SHP77 treated with DMSO at 0.1 percent for 48 hours (cell line): ENCODE measurements around the gene EIF5A.

ENCODE experiments used
- DNase-seq: peaks from one replicate; lab custom pipeline; 2025; lab: John Stamatoyannopoulos, UW

Gene EIF5A

DNA sequence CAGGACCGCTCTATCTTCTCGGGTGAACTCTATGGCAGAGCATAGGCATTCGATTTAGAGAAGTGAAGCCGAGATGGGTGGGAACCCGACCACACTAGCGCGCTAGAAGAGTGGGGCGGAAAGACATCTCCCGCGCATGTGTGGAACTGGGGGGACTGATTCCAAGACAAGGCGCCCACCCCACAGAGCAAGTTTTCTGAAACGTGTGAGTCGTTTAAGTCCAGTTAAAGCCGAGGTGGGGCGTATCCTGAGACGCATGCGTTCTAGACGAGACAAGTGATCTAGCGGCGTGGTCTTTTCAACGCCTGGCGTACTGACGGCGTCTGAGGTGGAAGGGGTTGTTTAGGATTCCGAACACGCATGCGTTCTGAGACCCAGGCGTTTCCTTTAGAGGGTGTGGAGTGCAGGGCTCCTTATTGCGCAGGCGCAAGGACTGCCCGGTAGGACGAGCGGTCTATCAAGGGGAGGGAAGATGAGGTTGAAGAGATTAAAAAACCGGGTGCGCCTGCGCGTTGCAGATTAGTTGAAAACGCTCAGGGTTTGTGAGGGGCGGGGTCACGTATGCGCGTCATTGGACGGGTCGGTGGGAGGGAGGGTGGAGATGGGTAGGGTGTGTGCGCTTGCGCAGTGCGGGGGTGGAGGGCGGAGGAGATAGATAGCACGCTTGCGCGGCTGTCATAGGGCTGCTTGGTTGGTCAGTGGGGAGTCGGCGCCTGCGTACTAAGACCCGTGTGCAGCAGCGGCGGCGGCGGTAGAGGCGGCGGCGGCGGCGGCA, at the start of gene EIF5A:
Gene EIF5A, plus strand, starts transcription at position 718 of the 775 bp plus-strand sequence. CDS start 2,008 bp downstream, outside the sequence.
- DNase-seq, result peak; percentile 100

DNA sequence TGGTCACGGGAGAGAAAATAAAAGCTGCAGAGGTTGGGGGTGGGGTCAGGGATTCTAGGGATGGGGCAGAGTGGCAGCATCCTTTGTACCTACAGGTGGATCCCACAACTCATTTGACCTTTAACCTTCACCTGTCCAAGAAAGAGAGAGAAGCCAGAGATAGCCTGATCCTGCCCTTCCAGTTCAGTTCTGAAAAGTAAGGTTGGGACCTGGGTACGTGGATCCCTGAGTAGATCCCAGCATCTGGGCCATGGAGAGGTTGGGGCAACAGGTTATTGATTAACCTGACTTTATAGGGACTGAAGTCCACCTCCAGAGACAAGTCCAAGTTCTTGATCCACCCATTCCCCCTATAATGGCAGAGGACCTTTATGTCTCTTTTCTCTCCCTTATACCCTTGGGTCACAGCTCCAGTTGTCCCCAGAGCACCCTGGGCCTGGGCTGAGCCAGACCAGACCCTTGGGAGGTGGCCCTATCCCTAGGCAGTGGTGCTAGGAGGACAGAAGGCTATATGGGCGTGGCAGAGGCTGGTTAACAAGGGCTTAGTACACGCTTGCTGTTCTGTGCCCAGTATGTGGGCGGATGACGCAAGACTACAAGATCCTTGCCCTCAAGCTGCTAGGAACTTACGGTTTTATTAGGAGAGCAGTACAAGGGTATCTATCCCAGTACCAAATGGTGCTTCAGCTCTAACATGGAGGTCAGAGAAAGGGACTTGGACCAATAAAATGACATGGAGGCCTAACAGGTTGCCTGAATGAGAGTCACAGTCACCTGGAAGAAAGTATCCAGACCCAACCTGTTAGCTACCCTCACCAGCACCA, 48.5 kb upstream of the EIF5A start:
- no peak for DNase-seq

DNA sequence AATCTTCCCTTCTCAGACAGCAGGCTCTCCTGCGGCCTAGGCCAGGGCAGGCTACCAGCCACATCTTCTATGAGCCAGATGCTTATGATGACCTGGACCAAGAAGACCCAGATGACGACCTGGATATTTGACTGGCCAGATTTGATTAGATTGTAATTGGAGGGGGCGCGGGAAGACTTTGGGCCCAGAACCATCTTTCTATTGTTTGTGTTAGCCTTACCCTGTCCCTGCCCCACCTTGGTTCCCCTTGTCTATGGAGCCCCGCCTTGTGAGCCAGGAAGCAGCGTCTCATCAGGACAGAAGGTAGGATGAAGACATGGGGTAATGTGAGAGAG, 47.9 kb upstream of the EIF5A start:
- DNase-seq, result no peak

DNA sequence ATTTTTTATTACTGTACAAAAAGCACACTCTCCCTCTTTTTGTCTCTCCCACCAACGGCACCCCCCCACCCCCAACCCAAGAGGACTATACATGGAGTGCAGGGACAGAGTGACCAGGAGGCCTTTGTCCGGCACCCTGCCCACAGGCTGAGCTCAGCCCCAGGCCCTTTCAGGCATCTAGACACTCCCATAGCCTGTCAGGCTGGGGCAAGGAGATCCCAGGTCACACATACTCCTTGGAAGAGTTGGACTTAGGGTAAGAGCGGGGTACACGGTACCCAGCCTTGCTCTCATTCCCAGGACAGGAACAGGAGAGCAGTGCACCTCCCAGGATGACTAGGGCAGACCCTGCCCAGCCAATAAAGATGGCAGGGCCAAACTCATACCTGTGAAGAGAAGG, 47.3 kb upstream of the EIF5A start:
- DNase-seq, result no peak

DNA sequence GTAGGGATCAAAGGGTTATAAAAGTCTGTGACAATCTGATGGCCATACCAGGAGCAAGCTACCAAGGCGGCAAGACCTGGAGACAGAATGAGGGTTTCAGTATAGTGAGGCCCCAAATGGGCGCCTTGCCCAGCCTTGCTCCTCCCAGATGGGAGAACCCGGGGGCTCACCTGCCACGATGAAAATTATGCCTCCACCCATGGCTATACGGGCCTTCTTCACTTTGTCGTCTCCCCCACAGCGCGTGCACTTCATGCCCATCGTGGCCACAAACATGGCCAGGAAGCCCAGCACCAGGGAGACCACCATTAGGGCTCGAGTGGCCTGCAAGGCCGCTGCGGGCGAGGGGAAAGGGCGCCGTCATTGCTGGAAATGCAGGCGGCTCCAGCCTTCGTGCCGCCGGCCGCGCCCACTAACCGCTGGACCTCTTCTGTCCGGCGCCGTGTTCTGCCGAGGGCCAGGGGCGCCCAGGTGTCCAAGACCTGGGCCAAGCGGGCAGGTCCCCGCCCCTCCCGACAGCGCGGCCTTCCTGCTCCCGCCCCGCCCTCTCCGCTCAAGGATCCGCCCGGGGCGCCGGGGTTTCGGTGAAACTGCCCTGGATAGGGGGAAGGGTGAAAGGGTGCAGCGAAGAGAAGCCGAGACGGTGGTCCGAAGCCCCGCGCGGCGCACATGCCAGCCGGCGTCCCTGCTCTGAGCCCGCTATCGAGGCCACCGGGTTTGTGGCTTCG, 46.6 kb upstream of the EIF5A start:
- DNase-seq, result no peak

DNA sequence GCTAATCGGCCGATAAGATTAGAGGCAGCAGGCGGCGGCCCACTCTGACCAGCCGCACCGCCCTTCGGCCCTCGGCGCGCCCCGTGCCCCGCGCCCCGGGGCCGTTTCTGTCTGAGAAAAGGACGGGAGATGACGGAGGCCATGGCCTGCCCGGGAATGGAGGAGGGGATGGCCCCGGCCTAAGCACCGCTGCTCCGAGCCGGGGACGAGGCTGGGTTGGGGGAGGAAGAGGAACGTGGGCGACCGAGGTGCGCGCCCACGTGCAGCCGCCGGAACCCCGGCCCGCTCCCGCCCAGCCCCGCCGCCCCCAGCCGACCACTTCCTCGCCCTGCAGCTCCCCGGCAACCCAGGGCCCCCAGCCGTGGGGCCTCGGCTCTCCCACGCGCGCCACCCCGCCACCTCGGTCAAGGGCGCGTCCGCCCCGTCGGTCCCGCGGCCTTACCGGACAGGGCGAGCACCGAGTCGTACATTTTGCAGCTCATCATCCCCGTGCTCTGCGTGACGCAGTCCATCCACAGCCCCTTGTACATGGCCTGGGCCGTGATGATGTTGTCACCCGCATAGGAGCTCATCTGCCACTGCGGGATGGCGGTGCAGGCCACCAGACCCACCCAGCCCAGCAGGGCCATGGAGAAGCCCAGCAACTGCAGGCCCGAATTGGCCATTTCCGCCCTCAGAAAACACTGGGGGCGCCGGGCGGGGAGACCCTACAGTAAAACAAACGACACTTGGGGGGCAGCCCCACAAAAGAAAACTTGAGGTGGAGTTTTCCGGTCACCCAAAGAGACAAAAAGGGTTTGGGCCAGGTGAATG, 45.8 kb upstream of the EIF5A start:
- DNase-seq, result no peak

DNA sequence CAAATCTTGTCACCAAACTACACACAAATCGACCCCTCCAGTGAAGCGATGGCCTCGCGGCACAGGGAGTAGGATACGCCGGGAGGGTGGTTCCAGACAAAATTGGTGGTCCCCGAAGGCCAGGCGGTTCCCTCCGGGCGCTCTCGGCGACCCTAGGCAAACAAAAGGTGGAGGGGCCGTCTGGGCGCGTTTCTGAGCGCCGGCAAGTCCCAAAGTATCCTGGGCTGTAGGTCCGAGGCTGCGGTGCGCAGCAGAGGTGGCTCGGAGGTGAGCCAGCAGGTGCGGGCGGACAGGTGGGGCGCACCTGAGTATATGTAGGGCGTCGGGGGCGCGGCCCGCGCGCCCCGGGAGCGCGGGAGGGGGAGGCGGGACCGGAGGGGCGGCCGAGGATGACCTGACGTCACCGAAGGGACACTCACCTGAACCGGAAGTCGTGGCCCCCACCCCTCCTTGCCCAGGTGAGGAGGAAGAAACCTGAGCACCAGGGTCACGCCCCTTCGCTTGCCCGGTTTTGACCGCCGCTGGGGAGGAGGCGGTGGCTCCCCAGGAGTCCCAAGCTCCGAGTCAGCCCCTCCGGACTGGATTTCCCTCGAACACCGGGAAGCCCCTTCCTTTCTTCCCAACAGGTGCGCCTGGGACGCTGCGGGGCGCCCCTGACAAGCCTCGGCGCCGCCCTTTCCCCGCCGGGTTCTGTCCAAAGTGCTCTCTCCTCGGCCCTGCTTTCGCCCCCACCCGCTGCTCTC, 45.1 kb upstream of the EIF5A start, which contains the start of gene CLDN7:
Gene CLDN7, minus strand, starts transcription at position 287 of the 743 bp plus-strand sequence. CDS start 435 bp downstream, outside the sequence.
- no peak for DNase-seq

DNA sequence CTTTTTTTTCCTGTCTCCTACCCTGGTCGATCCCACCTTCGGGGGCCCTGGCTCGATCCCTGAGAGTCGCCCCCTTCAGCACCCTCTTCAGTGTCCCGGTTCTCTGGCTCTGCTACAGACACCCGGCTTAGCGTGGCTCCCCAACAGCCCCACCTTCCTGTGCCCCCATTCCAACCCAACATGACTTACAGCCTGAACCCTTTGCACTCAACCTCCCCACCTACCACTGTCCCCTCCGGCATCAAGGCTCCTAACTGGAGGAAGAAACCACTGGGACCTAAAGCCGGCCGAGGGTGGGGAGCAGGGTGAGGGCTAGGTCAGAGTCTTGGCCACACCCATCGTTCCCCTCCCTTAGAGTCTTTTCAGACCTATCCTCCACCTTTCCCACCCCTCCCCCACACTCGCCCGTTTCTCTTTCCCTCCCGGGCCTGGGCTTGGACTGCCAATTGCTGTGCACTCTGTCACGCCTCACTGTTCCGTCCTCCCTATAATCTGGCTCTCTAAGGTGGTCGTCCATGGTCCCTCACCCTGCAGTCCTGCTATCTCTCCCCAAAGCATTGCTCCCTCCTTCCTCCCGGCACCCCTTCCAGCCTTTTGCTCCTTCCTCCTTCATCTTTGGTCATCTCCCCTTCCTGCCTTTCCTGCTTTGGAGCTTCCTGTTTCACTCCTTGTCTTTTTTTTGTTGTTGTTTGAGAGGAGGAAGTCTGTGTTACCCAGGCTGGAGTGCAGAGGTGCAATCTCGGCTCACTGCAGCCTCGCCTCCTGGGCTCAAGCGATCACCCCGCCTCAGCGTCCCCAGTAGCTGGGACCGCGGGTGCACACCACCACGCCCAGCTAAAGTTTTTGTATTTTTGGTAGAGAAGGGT, 44.3 kb upstream of the EIF5A start:
- no peak for DNase-seq

DNA sequence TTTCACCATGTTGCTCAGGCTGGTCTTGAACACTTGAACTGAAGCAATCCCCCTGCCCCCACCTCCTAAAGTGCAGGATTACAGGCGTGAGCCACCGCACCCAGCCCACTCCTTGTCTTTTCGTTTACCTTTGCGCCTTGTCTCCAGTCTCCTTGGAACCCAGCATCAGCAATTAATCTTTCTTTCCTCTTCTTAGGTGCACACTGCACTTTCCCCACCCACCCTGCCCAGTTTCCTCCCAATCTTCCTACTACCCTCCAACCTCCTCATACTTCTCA, 43.7 kb upstream of the EIF5A start:
- DNase-seq, result no peak

DNA sequence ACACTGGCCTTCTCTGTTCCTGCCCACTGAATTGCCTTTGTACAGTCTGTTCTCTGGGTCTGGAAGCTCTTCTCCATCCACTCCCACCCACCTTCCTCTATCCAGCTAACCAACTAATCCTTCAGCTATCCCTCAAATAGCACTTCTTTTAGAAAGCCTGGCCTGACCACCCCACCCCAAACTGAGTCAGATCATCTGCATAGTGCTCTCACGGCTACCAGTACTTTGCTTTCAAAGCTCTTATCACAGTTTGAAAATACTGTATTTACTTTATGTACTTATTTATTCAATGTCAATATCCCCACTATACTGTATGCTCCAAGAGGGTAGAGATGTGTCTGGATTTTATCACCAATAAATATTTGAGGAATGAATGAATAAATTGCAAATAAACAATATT, 40.6 kb upstream of the EIF5A start:
- DNase-seq, result no peak

DNA sequence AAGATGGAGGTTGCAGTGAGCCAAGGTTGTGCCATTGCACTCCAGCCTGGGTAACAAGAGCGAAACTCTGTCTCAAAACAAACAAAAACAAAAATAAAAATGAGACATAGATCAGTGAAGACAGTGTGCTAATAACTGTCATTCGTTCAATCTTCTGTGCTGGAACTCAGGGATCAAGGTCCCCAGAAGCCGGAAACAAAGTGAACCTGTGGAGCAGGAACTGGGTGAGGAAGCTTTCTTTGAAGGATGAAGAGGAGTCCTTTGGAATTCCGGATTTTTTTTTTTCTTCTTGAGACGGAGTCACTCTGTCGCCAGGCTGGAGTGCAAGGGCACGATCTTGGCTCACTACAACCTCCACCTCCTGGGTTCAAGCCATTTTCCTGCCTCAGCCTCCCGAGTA, 28.0 kb upstream of the EIF5A start:
- DNase-seq, result no peak

DNA sequence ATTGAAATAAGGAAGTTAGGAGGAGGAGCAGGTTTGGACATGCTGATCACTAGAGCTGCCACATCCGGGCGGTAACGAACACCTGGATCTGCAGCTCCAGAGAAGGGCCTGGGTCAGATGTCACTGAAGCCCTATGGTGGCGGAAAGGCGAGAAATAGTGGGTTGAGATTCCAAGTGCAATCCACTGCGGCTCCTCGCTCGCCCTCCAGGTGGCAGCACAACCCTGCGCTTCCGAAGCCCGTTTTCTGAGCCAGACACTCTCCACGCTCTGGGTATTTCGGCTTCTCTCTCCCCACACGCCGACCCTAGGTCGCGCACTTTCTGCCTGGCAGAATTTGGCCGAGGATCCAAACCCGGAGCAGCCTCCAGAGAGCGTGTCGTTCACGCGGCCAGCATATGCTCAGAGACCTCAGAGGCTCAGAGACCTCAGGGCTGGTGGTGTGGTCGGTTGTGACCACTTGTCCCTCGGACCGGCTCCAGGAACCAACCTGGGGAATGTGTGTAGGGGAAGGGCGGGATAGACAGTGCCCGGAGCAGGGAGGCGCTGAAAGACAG, 26.8 kb upstream of the EIF5A start:
- DNase-seq, result peak; percentile 94

DNA sequence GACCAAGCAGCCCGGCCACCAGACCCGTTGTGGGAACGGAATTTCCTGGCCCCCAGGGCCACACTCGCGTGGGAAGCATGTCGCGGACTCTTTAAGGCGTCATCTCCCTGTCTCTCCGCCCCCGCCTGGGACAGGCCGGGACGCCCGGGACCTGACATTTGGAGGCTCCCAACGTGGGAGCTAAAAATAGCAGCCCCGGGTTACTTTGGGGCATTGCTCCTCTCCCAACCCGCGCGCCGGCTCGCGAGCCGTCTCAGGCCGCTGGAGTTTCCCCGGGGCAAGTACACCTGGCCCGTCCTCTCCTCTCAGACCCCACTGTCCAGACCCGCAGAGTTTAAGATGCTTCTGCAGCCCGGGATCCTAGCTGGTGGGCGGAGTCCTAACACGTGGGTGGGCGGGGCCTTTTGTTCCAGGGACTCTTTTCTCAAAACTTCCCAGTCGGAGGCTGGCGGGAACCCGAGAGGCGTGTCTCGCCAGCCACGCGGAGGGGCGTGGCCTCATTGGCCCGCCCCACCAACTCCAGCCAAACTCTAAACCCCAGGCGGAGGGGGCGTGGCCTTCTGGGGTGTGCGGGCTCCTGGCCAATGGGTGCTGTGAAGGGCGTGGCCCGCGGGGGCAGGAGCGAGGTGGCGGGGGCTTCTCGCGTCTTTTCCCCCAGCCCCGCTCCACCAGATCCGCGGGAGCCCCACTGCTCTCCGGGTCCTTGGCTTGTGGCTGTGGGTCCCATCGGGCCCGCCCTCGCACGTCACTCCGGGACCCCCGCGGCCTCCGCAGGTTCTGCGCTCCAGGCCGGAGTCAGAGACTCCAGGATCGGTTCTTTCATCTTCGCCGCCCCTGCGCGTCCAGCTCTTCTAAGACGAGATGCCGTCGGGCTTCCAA, 26.1 kb upstream of the EIF5A start, which contains the start of gene SLC2A4:
Gene SLC2A4, plus strand, starts transcription at position 645 of the 879 bp plus-strand sequence. Its CDS starts 217 bp downstream, at position 862.
- DNase-seq, result peak; percentile 89

DNA sequence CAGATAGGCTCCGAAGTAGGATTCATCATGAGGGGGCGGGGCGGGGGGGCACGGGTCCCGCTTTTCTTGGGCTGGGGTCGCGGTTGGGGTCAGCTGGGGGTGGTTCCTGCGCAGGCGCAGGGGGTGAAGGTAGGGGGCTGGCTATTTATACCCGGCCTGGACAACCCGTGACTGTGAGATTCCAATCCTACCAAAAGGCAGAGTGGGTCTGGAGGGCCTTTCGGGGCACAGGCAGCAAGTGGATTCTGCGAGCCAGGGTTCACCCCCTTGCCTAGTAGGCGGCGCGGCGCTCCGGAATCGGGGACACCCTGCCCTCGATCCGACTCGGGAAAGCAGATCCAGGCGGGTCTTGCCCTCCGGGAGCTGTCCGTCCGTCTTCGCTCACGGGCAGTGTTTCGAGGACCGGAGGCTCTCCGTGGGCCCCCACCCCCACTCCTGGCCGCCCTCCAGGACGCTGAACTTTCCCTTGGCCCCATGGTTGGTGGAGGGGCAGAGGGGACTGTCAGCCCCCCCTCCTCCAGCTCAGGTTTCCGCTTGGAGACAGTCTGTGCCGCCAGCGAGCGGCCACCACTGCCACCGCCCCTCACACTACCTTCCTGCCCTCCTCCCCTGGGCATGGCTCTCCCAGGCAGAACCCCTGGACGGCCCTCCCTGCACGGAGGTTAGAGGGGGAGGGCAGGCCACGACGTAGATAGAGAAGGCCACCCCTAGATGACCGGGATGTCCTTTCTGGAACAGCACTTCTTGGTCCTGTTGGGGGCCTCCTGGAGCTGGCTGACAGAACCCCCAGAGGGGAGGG, 25.3 kb upstream of the EIF5A start:
- no peak for DNase-seq

DNA sequence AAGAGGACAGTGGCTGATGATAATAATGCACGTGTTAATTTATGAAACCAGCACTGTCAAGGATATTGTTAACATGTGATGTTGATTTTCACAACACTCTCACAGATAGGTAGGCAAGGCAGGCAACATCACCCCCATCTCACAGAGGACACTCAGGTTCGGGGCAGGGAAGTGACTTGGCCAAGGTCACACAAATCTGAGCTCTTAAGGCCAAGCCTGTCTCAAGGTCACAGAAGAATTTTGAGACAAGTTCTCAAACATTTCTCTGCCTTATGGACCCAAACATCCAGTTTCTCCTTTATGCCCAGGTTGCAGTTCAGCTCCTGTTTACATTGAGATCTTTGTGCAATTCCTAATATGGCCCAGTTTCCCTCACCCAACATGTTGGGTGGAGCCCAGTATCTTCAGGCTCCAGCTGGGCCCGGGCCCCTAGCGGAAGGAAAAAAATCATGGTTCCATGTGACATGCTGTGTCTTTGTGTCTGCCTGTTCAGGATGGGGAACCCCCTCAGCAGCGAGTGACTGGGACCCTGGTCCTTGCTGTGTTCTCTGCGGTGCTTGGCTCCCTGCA, 24.6 kb upstream of the EIF5A start:
- no peak for DNase-seq

DNA sequence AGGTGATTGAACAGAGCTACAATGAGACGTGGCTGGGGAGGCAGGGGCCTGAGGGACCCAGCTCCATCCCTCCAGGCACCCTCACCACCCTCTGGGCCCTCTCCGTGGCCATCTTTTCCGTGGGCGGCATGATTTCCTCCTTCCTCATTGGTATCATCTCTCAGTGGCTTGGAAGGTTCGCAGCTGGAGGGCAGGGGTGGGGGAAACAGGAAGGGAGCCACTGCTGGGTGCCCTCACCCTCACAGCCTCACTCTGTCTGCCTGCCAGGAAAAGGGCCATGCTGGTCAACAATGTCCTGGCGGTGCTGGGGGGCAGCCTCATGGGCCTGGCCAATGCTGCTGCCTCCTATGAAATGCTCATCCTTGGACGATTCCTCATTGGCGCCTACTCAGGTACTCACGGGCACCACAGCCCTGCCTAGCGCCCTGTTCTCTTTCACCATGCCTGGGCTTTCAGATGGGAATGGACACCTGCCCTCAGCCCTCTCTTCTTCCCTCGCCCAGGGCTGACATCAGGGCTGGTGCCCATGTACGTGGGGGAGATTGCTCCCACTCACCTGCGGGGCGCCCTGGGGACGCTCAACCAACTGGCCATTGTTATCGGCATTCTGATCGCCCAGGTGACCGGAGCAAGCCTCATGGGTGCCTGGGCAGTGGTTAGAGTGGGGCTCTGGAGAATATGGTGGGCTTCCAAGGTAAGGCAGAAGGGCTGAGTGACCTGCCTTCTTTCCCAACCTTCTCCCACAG, 23.8 kb upstream of the EIF5A start:
- no peak for DNase-seq

DNA sequence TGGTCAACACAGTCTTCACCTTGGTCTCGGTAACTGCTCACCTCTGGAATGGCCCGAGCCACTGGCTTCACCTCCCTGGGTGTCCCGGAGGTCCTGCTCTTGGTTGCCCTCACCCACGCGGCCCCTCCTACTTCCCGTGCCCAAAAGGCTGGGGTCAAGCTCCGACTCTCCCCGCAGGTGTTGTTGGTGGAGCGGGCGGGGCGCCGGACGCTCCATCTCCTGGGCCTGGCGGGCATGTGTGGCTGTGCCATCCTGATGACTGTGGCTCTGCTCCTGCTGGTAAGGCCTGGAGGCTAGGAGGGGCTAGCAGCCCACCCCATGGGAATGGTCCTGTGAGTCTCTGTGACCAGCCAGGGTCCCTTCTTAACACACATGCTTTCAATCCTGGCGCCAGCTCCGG, 22.5 kb upstream of the EIF5A start:
- no peak for DNase-seq
